IPS-18c (cell line): Measurements from ENCODE around the gene TIGD3.

Experiments used
- H3K4me3 ChIP-seq: 2 replicates; pipeline ENCODE4 v1.7.0; 2013; ENCODE audit warnings: low read depth, mild to moderate bottlenecking, low read length, moderate library complexity; ENCODE audit not compliant: insufficient read depth
- H3K9me3 ChIP-seq: one replicate; pipeline ENCODE4 v1.6.1; 2013; ENCODE audit warnings: mild to moderate bottlenecking, low read length, moderate library complexity; ENCODE audit not compliant: control insufficient read depth, insufficient read depth

TIGD3 gene

DNA sequence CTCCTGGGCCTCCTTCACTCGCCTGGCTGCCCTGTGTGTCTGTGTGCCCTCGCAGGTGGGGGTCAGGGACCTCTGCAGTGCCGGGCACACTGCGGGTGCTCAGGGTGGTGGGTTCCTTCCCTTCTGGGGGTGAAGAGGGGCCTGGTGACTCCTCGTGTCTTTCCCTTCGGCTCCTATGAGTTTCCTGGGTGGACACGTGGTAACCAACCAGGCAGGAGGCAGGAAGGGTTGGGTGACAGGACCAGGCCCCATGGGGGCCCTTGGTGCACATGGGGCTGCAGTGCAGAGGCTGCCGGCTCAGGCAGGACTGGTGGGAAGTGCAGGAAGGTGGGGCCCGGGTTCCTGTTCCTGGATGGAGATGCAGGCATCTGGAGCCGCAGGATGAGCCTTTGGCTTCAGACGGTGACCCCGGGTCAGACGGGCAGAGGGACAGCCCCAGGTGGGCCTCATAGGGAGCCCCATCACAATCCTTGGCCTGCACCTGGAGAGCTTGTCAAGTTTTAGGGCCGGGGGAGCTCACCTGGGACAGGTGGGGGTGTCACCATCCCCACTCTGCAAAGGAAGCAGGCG, 41.5 kb downstream of the TIGD3 start:
- no peaks in the 10 kb centered on the region for H3K9me3 ChIP-seq
- no peak overlapping the region for H3K4me3 ChIP-seq

- Histone ChIP-seq H3K9me3 (no peaks in the 10 kb centered on the region), H3K4me3 (no peak overlapping the region)
These were observed 42.5 kb downstream of the TIGD3 start for GRCh38 chr11:65396769-65397745.

GRCh38 chr11:65398362-65398910, 43.9 kb downstream of the TIGD3 start:
- no peak overlapping the region for H3K4me3 ChIP-seq
- no peaks in the 10 kb centered on the region for H3K9me3 ChIP-seq

DNA sequence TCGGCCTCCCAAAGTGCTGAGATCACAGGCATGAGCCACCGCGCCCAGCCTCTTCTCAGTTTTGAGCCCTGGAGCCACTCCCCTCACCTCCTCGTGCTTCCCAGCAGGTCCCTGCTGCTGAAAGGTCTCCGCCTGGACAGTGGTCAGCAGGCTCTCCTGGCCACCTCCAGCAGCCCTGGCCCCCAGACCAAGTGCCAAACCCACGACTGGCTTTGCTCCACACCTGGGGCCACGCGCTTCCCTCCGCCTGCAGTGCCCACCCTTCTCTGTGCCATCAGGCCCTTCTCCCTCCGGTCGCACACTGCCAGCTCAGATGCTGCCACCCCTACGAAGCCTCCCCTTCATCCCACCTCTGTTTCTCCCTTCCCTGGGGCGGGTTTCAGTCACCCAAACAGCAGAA, 44.7 kb downstream of the TIGD3 start:
- no peak overlapping the region for H3K4me3 ChIP-seq
- H3K9me3 ChIP-seq = no peaks in the 10 kb centered on the region

DNA sequence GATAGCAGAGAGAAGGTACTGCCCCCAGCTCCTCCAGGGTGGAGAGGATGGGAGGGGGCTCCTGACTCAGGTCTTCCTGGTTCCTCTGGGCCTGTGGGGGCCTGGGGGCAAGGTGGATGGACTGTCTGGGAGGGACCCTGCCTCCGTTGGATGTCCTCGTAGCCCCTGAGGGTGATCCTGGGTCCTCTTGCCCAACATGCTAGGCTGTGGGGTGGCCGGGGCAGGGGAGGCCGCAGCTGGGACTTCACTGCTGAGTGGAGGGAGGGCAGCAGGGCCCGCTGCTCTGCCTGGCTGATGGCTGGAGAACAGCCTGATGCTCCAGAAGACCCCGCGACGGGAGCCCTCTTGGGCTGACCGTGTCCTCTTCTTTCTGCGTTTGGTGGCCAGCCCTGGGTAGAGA, 45.3 kb downstream of the TIGD3 start:
- Histone ChIP-seq H3K9me3 (no peaks in the 10 kb centered on the region), H3K4me3 (no peak overlapping the region)

DNA sequence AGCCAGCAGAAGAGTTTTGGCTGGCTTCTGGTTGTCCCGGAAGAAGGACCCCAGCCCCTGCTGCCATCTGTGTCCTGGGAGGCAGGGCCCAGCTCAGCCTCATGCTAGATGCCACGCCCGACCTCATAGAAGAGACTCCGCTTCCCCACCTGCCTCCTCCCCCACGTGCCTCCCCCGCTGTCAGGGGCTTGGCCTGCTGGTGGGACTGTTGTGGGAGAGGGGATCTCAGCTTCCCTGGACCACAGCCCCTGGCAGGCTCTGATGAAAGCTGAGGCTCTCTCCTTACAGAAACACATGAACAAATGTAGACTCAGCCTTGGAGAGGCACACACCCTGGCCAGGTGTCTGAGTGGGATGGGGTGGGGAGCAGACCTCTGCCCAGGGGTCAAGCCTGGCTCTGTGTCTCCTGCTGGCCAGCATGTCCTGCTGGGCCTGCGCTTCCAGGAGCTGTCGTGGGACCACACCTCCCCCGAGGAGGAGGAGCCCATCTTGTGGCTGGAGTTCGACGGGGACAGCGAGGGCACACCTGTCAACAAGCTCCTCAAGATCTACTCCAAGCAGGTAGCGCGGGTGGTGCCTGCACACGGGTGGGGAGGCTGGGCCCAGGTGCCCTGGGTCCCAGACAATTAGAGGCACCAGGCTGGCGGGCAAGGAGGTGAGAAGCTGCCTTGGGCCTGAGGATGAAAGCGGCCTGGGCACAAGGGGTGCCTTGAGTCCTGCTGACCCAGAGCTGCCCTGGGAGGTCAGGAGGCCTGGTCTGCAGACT, 45.9 kb downstream of the TIGD3 start:
- H3K9me3 ChIP-seq = no peaks in the 10 kb centered on the region
- H3K4me3 ChIP-seq = no peak overlapping the region

DNA sequence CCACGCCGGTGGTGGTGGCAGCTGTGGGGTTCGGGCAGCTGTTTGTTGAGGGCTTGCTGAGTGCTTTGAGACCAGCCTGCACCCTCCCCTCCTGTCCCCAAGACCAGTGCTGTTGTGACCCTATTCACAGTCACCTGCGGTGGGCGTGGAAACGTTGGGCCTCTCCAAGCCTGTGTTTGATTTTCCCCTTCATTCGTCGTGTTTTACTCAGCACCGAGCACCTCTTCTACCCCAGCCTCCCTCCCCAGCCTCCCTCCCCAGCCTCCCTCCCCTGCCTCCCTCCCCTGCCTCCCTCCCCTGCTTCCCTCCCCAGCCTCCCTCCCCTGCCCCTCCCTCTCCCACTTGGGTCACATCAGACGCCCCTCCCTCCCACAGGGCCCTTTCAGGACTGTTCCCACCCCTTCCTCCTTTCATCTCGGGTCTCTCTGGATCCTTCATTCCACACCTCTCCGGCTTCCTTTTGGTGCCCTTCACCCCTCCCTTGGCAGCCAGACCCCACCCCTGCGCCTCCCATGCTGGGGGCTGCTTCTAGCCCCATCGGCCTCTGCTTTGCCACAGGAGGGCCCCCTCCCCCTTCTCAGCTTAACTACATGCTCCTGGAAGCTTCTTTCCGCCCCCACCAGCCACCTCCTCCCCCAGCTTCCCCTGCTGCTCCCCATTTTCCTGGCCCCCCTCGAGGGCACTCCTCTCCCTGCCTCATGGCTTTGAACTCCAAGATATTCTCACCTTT, 46.7 kb downstream of the TIGD3 start:
- Histone ChIP-seq H3K4me3 (no peak overlapping the region), H3K9me3 (no peaks in the 10 kb centered on the region)

- Histone ChIP-seq H3K9me3 (no peaks in the 10 kb centered on the region), H3K4me3 (no peak overlapping the region)
These were observed 47.3 kb downstream of the TIGD3 start for GRCh38 chr11:65401803-65402248.

- H3K4me3 ChIP-seq = no peak overlapping the region
- H3K9me3 ChIP-seq = no peaks in the 10 kb centered on the region
These were observed 48.2 kb downstream of the TIGD3 start for GRCh38 chr11:65402790-65403189.

GRCh38 chr11:65403607-65404121, 49.1 kb downstream of the TIGD3 start:
- Histone ChIP-seq H3K4me3 (no peak overlapping the region), H3K9me3 (no peaks in the 10 kb centered on the region)

DNA sequence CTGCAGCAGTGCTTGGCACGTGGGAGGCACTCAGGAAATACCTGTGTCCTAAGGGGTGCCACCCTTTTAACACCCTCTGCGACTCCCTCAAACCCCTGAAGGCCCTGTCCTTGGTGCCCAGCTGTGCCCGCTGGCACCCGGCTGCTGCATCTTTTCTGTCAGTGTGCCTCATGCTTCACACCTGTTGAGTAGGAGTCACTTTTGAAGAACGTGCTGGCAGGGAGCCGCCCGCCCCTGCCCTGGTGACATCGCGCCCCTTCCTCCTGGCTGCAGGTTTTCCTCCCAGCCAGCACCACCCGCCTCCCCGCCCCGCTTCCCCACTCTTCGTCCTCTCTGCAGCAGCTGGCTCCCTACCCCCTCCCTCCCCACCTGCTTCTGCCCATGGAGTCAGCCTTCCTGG, 49.7 kb downstream of the TIGD3 start:
- Histone ChIP-seq H3K9me3 (no peaks in the 10 kb centered on the region), H3K4me3 (no peak overlapping the region)

- Histone ChIP-seq H3K9me3 (no peaks in the 10 kb centered on the region), H3K4me3 (no peak overlapping the region)
These were observed 50.2 kb downstream of the TIGD3 start for GRCh38 chr11:65404638-65405339.
